CD4-positive, alpha-beta T cell (primary cell): ENCODE measurements around the gene ASCC3. TPM values are rescaled to one million over a fixed set of nuclear protein-coding genes. Genes with fewer than 3 reads are reported as not detected.

Experiments used
- ATAC-seq: fragments of 200-7000 bp; cut with Tn5 transposase; one replicate; pipeline ENCODE4 v1.10.0; 2022; ENCODE audit warnings: mild to moderate bottlenecking; ENCODE audit not compliant: poor library complexity
- CTCF ChIA-PET: fragments of 350-600 bp; sonication (Branson Sonifier 250); formaldehyde crosslinking; loops from one replicate; lab custom pipeline; 2021; ENCODE audit warnings: antibody characterized with exemption, inconsistent platforms; lab: Charles Lee
- POLR2A ChIA-PET: fragments of 350-600 bp; sonication (Branson Sonifier 250); formaldehyde crosslinking; loops from one replicate; lab custom pipeline; 2021; ENCODE audit warnings: antibody characterized with exemption, inconsistent platforms; lab: Charles Lee
- DNase-seq, 14 experiments: peaks; one replicate each; pipeline ENCODE4 v3.0.0-alpha.2; 2013 to 2020; ENCODE audit warnings: mixed read lengths in 2 of 14
- H3K27ac ChIP-seq, 2 donors: one replicate each; pipeline versions ENCODE4 v1.5.1 to v1.7.0; 2013; ENCODE audit warnings: low read length in 2 of 2, low read depth in 1 of 2, mild to moderate bottlenecking in 1 of 2
- H3K27me3 ChIP-seq, 2 experiments: 1 replicate in 1 of 2; 2 replicates in 1 of 2; pipeline versions ENCODE4 v1.6.1 to v1.7.0; 2013; ENCODE audit warnings: low read length in 2 of 2, control low read depth in 1 of 2, mild to moderate bottlenecking in 1 of 2, moderate library complexity in 1 of 2; ENCODE audit not compliant: insufficient read depth in 2 of 2, control insufficient read depth in 1 of 2
- H3K36me3 ChIP-seq: one replicate; pipeline ENCODE4 v1.6.1; 2013; ENCODE audit warnings: low read length, control low read depth; ENCODE audit not compliant: insufficient read depth
- H3K4me1 ChIP-seq: one replicate; pipeline ENCODE4 v1.6.1; 2013; ENCODE audit warnings: low read length, control low read depth; ENCODE audit not compliant: insufficient read depth
- H3K4me3 ChIP-seq: one replicate; pipeline ENCODE4 v1.5.1; 2013; ENCODE audit warnings: mild to moderate bottlenecking, low read length, moderate library complexity
- H3K9me3 ChIP-seq, 2 experiments: 1 replicate in 1 of 2; 2 replicates in 1 of 2; pipeline versions ENCODE4 v1.6.1 to v1.7.0; 2013; ENCODE audit warnings: low read length in 2 of 2, mild to moderate bottlenecking in 2 of 2, control low read depth in 1 of 2, moderate library complexity in 1 of 2; ENCODE audit not compliant: control insufficient read depth in 1 of 2, insufficient read depth in 1 of 2
- H3K27ac Mint-ChIP-seq: one replicate; pipeline ENCODE4 v1.8.0; 2020; ENCODE audit warnings: mixed read lengths
- H3K27me3 Mint-ChIP-seq: one replicate; pipeline ENCODE4 v1.8.0; 2021; ENCODE audit warnings: mixed read lengths
- H3K36me3 Mint-ChIP-seq: one replicate; pipeline ENCODE4 v1.8.0; 2021; ENCODE audit warnings: low read depth, mixed read lengths
- H3K4me1 Mint-ChIP-seq: one replicate; pipeline ENCODE4 v1.8.0; 2021; ENCODE audit warnings: low read depth, mixed read lengths
- H3K4me3 Mint-ChIP-seq: one replicate; pipeline ENCODE4 v1.8.0; 2020; ENCODE audit warnings: mild to moderate bottlenecking, mixed read lengths
- H3K9me3 Mint-ChIP-seq: one replicate; pipeline ENCODE4 v1.8.0; 2020; ENCODE audit warnings: mixed read lengths
- CTCF ChIP-seq: fragments of 200-600 bp; IDR thresholded peaks from one replicate; pipeline ENCODE4 v1.8.0; 2022; ENCODE audit warnings: antibody characterized with exemption, mild to moderate bottlenecking
- intact Hi-C, 2 experiments: fragments of 100-400 bp; cut with DNase I in 1 of 2; cut with micrococcal nuclease in 1 of 2; formaldehyde crosslinking; loops; one replicate each; pipeline versions ENCODE4 v1.15.1 to v1.9.0; 2023 to 2025; cut with DNase I, micrococcal nuclease
- total RNA-seq, 174 experiments: library from RNA in 2 of 174; stranded (reverse) in 2 of 174; gene quantifications; one replicate each; pipeline ENCODE4 v1.2.3 and lab custom pipeline; 2021 to 2026

The ASCC3 gene
- total RNA-seq, 2 experiments from 2014 or later = 28.9 to 30.4 TPM

DNA sequence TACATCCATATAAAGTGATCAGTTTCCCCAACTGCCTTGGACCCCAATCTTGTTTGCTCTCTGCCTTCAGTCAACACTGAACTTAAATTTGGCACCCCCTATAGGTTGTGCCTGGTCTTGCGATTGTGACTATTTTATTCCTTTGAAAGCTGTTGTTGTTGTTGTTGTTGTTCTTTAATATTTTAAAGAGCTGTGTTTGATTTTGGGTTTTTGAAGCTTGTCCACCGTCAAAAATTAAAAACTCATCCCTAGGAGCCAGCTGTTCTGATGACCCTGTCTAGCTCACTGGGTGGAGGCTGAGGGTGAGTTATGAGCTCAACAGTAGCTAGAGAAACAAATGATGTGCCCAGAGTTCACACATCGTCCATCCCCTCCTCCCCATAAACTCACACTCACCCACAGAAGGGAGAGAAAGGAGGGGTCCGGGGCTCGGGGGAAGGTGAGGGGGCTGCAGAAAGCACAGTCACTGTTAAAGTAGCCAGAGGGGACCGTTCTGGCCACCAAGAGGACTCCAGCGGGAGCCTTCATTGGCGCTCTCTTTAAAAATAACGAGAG is 420.4 kb downstream of the ASCC3 start:
- Mint-ChIP-seq H3K4me3 (no peak overlapping the region), H3K4me1 (peaks cover 14% of the 10 kb centered on the region), H3K36me3 (no peaks in the 10 kb centered on the region), H3K27me3 (peaks cover 71% of the 10 kb centered on the region), H3K9me3 (peaks cover 2% of the 10 kb centered on the region), H3K27ac (no peak overlapping the region)
- no peak for ATAC-seq
- Histone ChIP-seq H3K27me3 (peaks cover 95 to 98% of the 10 kb centered on the region in 2 experiments), H3K36me3 (no peaks in the 10 kb centered on the region), H3K27ac (no peak overlapping the region), H3K4me1 (peaks cover 28% of the 10 kb centered on the region), H3K9me3 (peaks cover 52 to 58% of the 10 kb centered on the region in 2 experiments), H3K4me3 (no peak overlapping the region)
- no peak for TF ChIP-seq CTCF
- CTCF ChIA-PET = no interaction called here
- POLR2A ChIA-PET = no interaction called here
- intact Hi-C loops = loop anchor here (10.0 kb wide), 2 partner anchors 846 to 866 kb away; no protein-coding TSS in a partner anchor
- DNase-seq = no peak

DNA sequence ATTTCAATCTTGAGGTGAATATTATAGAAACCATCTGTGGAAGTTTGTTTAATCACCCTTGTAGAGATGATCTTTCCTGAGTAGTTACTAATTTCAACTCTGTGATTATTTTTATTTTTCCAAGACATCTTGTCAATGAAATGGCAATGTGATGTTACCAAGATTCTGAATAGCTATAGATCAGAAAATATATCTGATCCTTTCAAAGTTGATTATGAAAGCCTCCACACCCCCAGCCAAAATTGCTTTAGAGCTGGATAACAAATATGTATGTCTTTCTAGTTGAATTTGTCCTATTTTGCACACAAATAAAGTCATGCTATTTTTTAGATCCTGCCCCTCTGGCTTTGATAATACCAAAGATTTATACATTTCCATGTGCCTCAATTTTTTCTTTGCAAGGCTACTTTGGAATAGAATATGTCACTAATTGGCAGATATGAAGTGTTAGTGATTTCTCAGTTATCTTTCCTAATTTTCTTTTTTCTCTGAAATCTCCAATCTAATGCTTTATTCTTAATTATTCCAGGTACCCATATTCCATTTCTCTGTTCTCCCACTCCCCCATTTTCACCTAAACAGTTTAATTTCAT is 421.4 kb downstream of the ASCC3 start:
- no peak for ATAC-seq
- H3K4me3 Mint-ChIP-seq = no peak overlapping the region
- intact Hi-C loops = loop anchor here (5.0 to 10.0 kb wide), 3 partner anchors 845 to 1627 kb away; partner anchors contain the start of gene POU3F2 (in 1 of the 2)
- POLR2A ChIA-PET = no interaction called here
- Histone ChIP-seq H3K9me3 (peaks cover 53 to 64% of the 10 kb centered on the region in 2 experiments), H3K4me3 (no peak overlapping the region), H3K27me3 (peaks cover 95 to 98% of the 10 kb centered on the region in 2 experiments), H3K36me3 (no peaks in the 10 kb centered on the region), H3K27ac (no peak overlapping the region), H3K4me1 (peaks cover 20% of the 10 kb centered on the region)
- H3K4me1 Mint-ChIP-seq = peaks cover 7% of the 10 kb centered on the region
- CTCF ChIA-PET = no interaction called here
- no peak for TF ChIP-seq CTCF
- no peaks in the 10 kb centered on the region for H3K36me3 Mint-ChIP-seq
- H3K9me3 Mint-ChIP-seq = peaks cover 9% of the 10 kb centered on the region
- no peak for DNase-seq
- peaks cover 61% of the 10 kb centered on the region for H3K27me3 Mint-ChIP-seq
- H3K27ac Mint-ChIP-seq = no peak overlapping the region

DNA sequence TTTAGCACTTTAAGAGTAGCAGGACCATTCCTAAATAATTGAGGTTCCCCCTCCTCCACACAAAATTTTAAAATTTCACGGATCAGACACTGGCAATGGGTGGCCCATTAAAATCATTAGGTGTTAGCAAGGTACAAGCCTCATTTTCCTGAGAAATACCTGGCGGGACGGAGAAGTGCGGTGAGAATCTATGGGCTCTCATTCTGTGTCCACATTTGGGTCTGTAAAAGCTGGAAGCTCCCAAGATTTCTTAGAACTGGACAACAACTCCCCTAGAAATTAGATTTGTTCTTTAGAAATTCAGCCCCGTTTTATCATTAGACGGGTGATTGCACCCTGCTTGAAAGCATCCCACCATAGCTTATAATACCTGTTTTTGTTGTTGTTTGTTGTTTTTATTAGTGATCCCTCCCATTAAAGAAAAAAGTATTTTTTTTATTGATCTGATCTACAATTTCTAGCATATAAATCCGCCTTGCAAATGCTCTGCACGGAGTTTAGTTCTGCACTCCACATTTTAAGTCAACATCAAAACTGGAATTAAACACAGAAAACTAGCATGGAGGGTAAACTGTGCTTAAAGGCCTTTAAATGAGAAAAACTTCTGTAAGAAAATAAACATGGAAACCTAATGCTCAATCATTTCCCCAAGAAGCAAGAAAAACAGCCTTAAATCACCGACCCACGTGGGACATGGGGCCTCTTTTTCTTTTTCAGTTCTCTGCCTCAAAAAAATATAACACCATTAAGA is 422.1 kb downstream of the ASCC3 start:
- H3K27ac Mint-ChIP-seq = no peak overlapping the region
- no peaks in the 10 kb centered on the region for H3K36me3 Mint-ChIP-seq
- intact Hi-C loops = loop anchor here in 1 of 2 experiments (5.0 kb wide), 1 partner anchor 1627 kb away; the partner anchor contains the start of gene POU3F2
- H3K4me3 Mint-ChIP-seq = no peak overlapping the region
- peaks cover 7% of the 10 kb centered on the region for H3K4me1 Mint-ChIP-seq
- H3K9me3 ChIP-seq = peaks cover 49 to 64% of the 10 kb centered on the region in 2 experiments
- no peak for TF ChIP-seq CTCF
- no peak overlapping the region for H3K27ac ChIP-seq
- H3K36me3 ChIP-seq = no peaks in the 10 kb centered on the region
- peaks cover 9% of the 10 kb centered on the region for H3K9me3 Mint-ChIP-seq
- peaks cover 15% of the 10 kb centered on the region for H3K4me1 ChIP-seq
- peaks cover 95 to 99% of the 10 kb centered on the region in 2 experiments for H3K27me3 ChIP-seq
- ATAC-seq (no peak), DNase-seq (no peak)
- ChIA-PET POLR2A (no interaction called here), CTCF (no interaction called here)
- H3K27me3 Mint-ChIP-seq = peaks cover 56% of the 10 kb centered on the region
- no peak overlapping the region for H3K4me3 ChIP-seq
